Measurements from ENCODE around the gene GLG1.
A peak's percentile ranks its signal among the peaks of the same experiment; 100 is the strongest.

GLG1 gene

GRCh38 chr16:74472540-74472939, 134.4 kb downstream of the GLG1 start:
- Histone ChIP-seq H3K27ac (ENCODE audit: low read depth, low read length) (no peak overlapping the region), H3K4me3 (ENCODE audit: low read length) (no peak overlapping the region), H3K9ac (ENCODE audit: low read length) (no peak overlapping the region), H3K4me1 (ENCODE audit: control insufficient read depth, insufficient read depth, low read length) (no peaks in the 10 kb centered on the region), H3K36me3 (ENCODE audit: control insufficient read depth, insufficient read depth, low read length) (peaks cover 40% of the 10 kb centered on the region), H3K27me3 (ENCODE audit: control insufficient read depth, insufficient read depth, low read length) (no peaks in the 10 kb centered on the region)

GRCh38 chr16:74472010-74472409, 134.9 kb downstream of the GLG1 start:
- Histone ChIP-seq H3K27me3 (ENCODE audit: control insufficient read depth, insufficient read depth, low read length) (no peaks in the 10 kb centered on the region), H3K4me1 (ENCODE audit: control insufficient read depth, insufficient read depth, low read length) (no peaks in the 10 kb centered on the region), H3K36me3 (ENCODE audit: control insufficient read depth, insufficient read depth, low read length) (peaks cover 41% of the 10 kb centered on the region), H3K4me3 (ENCODE audit: low read length) (no peak overlapping the region), H3K27ac (ENCODE audit: low read depth, low read length) (no peak overlapping the region), H3K9ac (ENCODE audit: low read length) (no peak overlapping the region)

- no peak overlapping the region for H3K27ac ChIP-seq (ENCODE audit: low read depth, low read length)
- peaks cover 39% of the 10 kb centered on the region for H3K36me3 ChIP-seq (ENCODE audit: control insufficient read depth, insufficient read depth, low read length)
These were observed 136.9 kb downstream of the GLG1 start for GRCh38 chr16:74469946-74470478.

GRCh38 chr16:74468807-74469525, 137.9 kb downstream of the GLG1 start:
- Histone ChIP-seq H3K27me3 (ENCODE audit: control insufficient read depth, insufficient read depth, low read length) (no peaks in the 10 kb centered on the region), H3K36me3 (ENCODE audit: control insufficient read depth, insufficient read depth, low read length) (peaks cover 37% of the 10 kb centered on the region), H3K9ac (ENCODE audit: low read length) (no peak overlapping the region), H3K27ac (ENCODE audit: low read depth, low read length) (no peak overlapping the region), H3K4me1 (ENCODE audit: control insufficient read depth, insufficient read depth, low read length) (no peaks in the 10 kb centered on the region), H3K4me3 (ENCODE audit: low read length) (no peak overlapping the region)

More at GRCh38 chr16:74469946-74470478, 136.9 kb downstream of the GLG1 start:
- H3K9ac ChIP-seq (ENCODE audit: low read length): no peak overlapping the region
- no peaks in the 10 kb centered on the region for H3K27me3 ChIP-seq (ENCODE audit: control insufficient read depth, insufficient read depth, low read length)
- no peaks in the 10 kb centered on the region for H3K4me1 ChIP-seq (ENCODE audit: control insufficient read depth, insufficient read depth, low read length)
- no peak overlapping the region for H3K4me3 ChIP-seq (ENCODE audit: low read length)

GRCh38 chr16:74466872-74467271, 140.0 kb downstream of the GLG1 start:
- H3K27ac ChIP-seq (ENCODE audit: low read depth, low read length): no peak overlapping the region
- peaks cover 47% of the 10 kb centered on the region for H3K36me3 ChIP-seq (ENCODE audit: control insufficient read depth, insufficient read depth, low read length)
- H3K9ac ChIP-seq (ENCODE audit: low read length): no peak overlapping the region
- no peak overlapping the region for H3K4me3 ChIP-seq (ENCODE audit: low read length)
- H3K4me1 ChIP-seq (ENCODE audit: control insufficient read depth, insufficient read depth, low read length): peaks cover 3% of the 10 kb centered on the region
- no peaks in the 10 kb centered on the region for H3K27me3 ChIP-seq (ENCODE audit: control insufficient read depth, insufficient read depth, low read length)

GRCh38 chr16:74465851-74466685, 140.8 kb downstream of the GLG1 start:
- peaks cover 44% of the 10 kb centered on the region for H3K36me3 ChIP-seq (ENCODE audit: control insufficient read depth, insufficient read depth, low read length)
- no peak overlapping the region for H3K27ac ChIP-seq (ENCODE audit: low read depth, low read length)
- H3K4me1 ChIP-seq (ENCODE audit: control insufficient read depth, insufficient read depth, low read length): peaks cover 3% of the 10 kb centered on the region

GRCh38 chr16:74465281-74465680, 141.6 kb downstream of the GLG1 start:
- Histone ChIP-seq H3K27ac (ENCODE audit: low read depth, low read length) (no peak overlapping the region), H3K36me3 (ENCODE audit: control insufficient read depth, insufficient read depth, low read length) (peaks cover 42% of the 10 kb centered on the region)

More at GRCh38 chr16:74465851-74466685, 140.8 kb downstream of the GLG1 start:
- H3K9ac ChIP-seq (ENCODE audit: low read length): no peak overlapping the region
- H3K27me3 ChIP-seq (ENCODE audit: control insufficient read depth, insufficient read depth, low read length): no peaks in the 10 kb centered on the region
- no peak overlapping the region for H3K4me3 ChIP-seq (ENCODE audit: low read length)

GRCh38 chr16:74463888-74464287, 143.0 kb downstream of the GLG1 start:
- peaks cover 35% of the 10 kb centered on the region for H3K36me3 ChIP-seq (ENCODE audit: control insufficient read depth, insufficient read depth, low read length)

More at GRCh38 chr16:74465281-74465680, 141.6 kb downstream of the GLG1 start:
- Histone ChIP-seq H3K4me1 (ENCODE audit: control insufficient read depth, insufficient read depth, low read length) (peaks cover 3% of the 10 kb centered on the region), H3K4me3 (ENCODE audit: low read length) (no peak overlapping the region), H3K9ac (ENCODE audit: low read length) (no peak overlapping the region), H3K27me3 (ENCODE audit: control insufficient read depth, insufficient read depth, low read length) (no peaks in the 10 kb centered on the region)

GRCh38 chr16:74462361-74462760, 144.6 kb downstream of the GLG1 start:
- peaks cover 32% of the 10 kb centered on the region for H3K36me3 ChIP-seq (ENCODE audit: control insufficient read depth, insufficient read depth, low read length)
- no peak overlapping the region for H3K4me3 ChIP-seq (ENCODE audit: low read length)
- H3K9ac ChIP-seq (ENCODE audit: low read length): no peak overlapping the region
- H3K4me1 ChIP-seq (ENCODE audit: control insufficient read depth, insufficient read depth, low read length): peaks cover 3% of the 10 kb centered on the region
- H3K27ac ChIP-seq (ENCODE audit: low read depth, low read length): peak overlapping the region; percentile 76
- no peaks in the 10 kb centered on the region for H3K27me3 ChIP-seq (ENCODE audit: control insufficient read depth, insufficient read depth, low read length)

More at GRCh38 chr16:74463888-74464287, 143.0 kb downstream of the GLG1 start:
- H3K9ac ChIP-seq (ENCODE audit: low read length): no peak overlapping the region
- no peaks in the 10 kb centered on the region for H3K27me3 ChIP-seq (ENCODE audit: control insufficient read depth, insufficient read depth, low read length)
- no peak overlapping the region for H3K27ac ChIP-seq (ENCODE audit: low read depth, low read length)
- no peak overlapping the region for H3K4me3 ChIP-seq (ENCODE audit: low read length)
- peaks cover 3% of the 10 kb centered on the region for H3K4me1 ChIP-seq (ENCODE audit: control insufficient read depth, insufficient read depth, low read length)

GRCh38 chr16:74461826-74462225, 145.1 kb downstream of the GLG1 start:
- Histone ChIP-seq H3K27ac (ENCODE audit: low read depth, low read length) (peak overlapping the region; percentile 76), H3K4me1 (ENCODE audit: control insufficient read depth, insufficient read depth, low read length) (peaks cover 3% of the 10 kb centered on the region), H3K4me3 (ENCODE audit: low read length) (no peak overlapping the region), H3K36me3 (ENCODE audit: control insufficient read depth, insufficient read depth, low read length) (peaks cover 30% of the 10 kb centered on the region), H3K9ac (ENCODE audit: low read length) (no peak overlapping the region), H3K27me3 (ENCODE audit: control insufficient read depth, insufficient read depth, low read length) (no peaks in the 10 kb centered on the region)

- peaks cover 3% of the 10 kb centered on the region for H3K4me1 ChIP-seq (ENCODE audit: control insufficient read depth, insufficient read depth, low read length)
- peaks cover 39% of the 10 kb centered on the region for H3K36me3 ChIP-seq (ENCODE audit: control insufficient read depth, insufficient read depth, low read length)
- H3K27ac ChIP-seq (ENCODE audit: low read depth, low read length): no peak overlapping the region
- no peak overlapping the region for H3K4me3 ChIP-seq (ENCODE audit: low read length)
- no peaks in the 10 kb centered on the region for H3K27me3 ChIP-seq (ENCODE audit: control insufficient read depth, insufficient read depth, low read length)
- H3K9ac ChIP-seq (ENCODE audit: low read length): no peak overlapping the region
These were observed 146.4 kb downstream of the GLG1 start for GRCh38 chr16:74460542-74460941.

GRCh38 chr16:74456290-74456625, 150.7 kb downstream of the GLG1 start:
- Histone ChIP-seq H3K27ac (ENCODE audit: low read depth, low read length) (no peak overlapping the region), H3K27me3 (ENCODE audit: control insufficient read depth, insufficient read depth, low read length) (no peaks in the 10 kb centered on the region), H3K4me1 (ENCODE audit: control insufficient read depth, insufficient read depth, low read length) (no peaks in the 10 kb centered on the region), H3K9ac (ENCODE audit: low read length) (no peak overlapping the region), H3K4me3 (ENCODE audit: low read length) (no peak overlapping the region), H3K36me3 (ENCODE audit: control insufficient read depth, insufficient read depth, low read length) (peaks cover 42% of the 10 kb centered on the region)
